Measurements from ENCODE around the gene SLC66A3. TPM values are rescaled to one million over a fixed set of nuclear protein-coding genes. Genes with fewer than 3 reads are reported as not detected.
"Not testable (repeated sequence)": the region's sequence is repeated elsewhere in the genome, so short reads cannot be mapped to it uniquely, and the experiment has no call there.

SLC66A3 gene
- total RNA-seq, 1 donor from 2014 or later, result 9.7 TPM

DNA sequence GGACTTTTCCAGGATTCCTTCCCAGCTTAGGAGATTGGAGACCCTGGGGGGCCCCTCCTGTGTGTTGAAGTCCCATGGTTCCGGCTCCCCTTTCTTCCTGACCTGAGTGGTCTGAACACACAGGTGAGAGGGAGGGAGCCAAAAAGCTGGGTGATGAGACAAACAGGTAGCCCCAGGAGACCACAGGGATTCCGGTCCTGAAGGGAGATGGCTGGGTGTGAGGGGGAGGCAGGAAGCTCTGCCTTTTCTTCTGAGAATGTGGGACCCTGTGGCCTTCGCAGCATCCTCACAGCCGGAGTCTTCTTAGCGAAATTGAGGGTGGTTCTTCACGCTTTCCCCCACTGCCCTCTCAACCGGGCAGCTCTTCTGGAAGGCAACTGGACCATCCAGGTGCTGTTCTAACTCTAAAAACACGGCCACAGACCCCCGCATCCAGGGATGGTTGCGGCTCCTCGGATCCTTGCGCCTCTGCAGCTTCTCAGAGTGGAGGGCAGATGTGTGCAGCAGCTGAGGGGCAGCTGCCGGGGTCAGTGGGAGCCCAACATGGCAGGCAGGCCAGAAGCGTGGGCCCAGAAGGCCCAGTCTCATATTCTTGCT is 4.4 kb downstream of the SLC66A3 start:
- no peak for DNase-seq (ENCODE audit: low spot score)
- intact Hi-C loops (cut with DNase I), result loop anchor here (10.0 kb wide), 1 partner anchor 245 kb away; no protein-coding TSS in a partner anchor

DNA sequence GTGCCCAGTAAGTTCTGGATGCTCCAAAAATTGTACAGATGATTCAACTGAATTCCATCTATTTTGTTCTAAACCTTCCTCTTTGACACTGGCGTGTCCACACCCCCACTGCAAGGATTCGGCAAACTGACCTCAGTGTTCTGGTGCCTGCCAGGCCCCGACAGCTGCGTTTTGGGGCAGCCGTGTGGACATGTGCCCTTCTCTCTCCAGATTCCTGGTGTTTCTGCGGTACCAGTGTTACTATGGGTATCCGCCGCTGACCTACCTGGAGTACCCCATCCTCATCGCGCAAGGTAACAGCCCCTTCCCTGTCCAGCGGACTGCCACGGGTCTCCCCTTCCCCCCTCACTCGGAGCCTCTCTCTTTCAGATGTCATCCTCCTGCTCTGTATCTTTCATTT is 5.0 kb downstream of the SLC66A3 start:
- no peak for DNase-seq (ENCODE audit: low spot score)
- intact Hi-C loops (cut with DNase I), result no loop called here

- intact Hi-C loops (cut with DNase I), result no loop called here
- DNase-seq (ENCODE audit: low spot score), result no peak
These were observed 5.6 kb downstream of the SLC66A3 start for GRCh38 chr2:11160731-11161455.

- intact Hi-C loops (cut with DNase I), result no loop called here
- no peak for DNase-seq (ENCODE audit: low spot score)
These were observed 6.5 kb downstream of the SLC66A3 start for GRCh38 chr2:11161747-11162146.

DNA sequence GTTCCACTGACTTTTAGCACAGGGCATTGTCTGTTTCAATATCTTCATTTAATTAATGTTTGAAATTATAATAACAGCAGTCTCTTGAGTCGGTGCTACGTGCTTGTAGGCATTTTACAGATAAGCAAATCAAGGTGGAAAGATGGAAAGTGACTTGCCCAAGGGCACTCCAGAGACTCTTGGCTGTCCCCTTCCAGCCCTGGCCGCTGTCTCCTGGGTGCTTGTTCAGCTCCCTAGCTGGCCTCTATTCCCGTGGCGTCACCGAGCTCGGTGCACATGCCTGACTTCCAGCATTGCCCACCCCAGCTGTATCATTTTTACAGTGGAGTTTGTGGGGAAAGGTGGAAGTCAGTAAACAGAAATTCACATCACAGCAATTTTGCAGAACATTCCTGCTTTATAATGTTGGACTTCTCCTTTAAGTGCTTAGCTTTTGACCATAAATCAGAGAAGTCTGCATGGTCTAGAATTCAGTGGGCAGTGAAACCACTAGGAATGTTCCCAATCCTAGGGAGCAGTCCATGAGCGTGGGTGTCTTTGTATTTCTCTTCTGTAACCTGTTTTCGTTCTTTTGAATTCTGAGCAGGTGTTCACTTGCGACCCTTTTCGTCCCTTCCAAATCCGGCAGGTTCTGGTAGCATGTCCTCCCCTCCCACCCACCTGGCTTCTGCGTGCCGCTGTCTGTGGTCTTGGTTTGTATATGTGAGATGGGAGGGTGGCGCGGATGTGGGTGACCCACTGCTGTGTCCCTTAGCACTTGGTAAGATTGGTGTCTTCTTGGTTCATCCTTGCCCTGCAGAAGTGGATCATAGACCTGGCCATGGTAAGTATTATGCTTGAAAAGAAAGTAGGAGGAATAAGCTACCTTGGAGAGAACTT is 8.4 kb downstream of the SLC66A3 start:
- intact Hi-C loops (cut with DNase I), result no loop called here
- DNase-seq (ENCODE audit: low spot score), result no peak

DNA sequence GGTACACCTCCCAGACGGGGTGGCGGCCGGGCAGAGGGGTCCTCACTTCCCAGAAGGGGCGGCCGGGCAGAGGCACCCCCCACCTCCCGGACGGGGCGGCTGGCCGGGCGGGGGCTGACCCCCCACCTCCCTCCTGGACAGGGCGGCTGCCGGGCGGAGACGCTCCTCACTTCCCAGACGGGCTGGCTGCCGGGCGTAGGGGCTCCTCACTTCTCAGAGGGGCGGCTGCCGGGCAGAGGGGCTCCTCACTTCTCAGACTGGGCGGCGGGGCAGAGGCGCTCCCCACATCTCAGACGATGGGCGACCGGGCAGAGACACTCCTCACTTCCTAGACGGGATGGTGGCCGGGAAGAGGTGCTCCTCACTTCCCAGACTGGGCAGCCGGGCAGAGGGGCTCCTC is 9.8 kb downstream of the SLC66A3 start:
- intact Hi-C loops (cut with DNase I); DNase-seq (ENCODE audit: low spot score): not testable (repeated sequence)

DNA sequence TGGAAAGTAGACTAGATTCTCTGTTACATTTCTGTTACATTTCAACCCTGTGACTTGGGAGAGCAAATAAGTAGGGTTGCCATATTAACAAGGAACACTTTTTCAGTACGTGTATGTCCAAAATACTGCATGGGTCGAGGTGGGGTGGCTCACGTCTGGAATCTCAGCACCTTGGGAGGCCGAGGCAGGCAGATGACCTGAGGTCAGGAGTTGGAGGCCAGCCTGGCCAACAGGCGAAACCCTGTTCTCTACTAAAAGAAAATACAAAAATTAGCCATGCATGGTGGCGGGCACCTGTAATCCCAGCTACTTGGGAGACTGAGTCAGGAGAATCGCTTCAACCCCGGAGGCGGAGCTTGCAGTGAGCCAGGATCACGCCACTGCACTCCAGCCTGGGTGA is 11.2 kb downstream of the SLC66A3 start:
- DNase-seq (ENCODE audit: low spot score), result no peak
- intact Hi-C loops (cut with DNase I), result no loop called here

DNA sequence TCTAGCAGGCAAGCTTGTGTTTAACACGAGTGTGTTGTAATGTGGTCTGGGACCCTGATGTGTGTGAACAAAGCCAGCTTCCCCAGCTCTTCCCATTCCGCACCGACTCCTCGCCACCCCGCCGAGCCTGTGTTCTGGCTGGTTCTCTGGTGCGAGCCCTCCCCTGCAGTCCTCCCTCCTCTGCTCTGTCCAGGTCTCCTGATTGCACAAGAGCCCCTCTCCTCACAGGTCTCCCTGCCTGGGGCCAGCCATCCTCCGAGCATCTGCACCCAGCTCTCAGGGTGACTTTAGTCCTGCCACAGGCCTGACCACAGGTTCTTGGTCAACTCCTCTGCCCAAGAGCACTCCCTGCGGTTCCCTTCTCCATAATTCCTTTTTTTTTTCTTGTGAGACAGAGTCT is 13.2 kb downstream of the SLC66A3 start:
- intact Hi-C loops (cut with DNase I), result no loop called here

DNA sequence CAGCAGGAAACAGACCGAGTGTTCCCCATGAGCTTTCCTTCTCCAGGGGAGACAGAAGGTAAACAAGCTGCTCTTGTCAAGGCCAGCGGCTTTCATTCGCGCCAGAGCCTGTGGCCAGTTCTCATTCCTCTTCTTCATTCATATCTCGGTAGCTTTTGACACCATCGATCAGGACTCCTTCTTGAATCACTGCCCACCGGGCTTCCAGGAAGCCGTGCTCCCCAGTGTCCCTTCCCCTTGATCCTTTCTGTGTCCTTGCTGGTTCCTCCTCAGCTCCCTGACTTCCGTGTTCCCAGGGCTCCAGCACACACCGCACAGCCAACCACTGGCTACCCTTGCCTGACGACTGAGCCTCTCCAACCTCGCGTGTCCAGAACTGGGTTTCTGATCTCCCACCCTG is 14.1 kb downstream of the SLC66A3 start:
- no peak for DNase-seq (ENCODE audit: low spot score)
- intact Hi-C loops (cut with DNase I), result no loop called here

More for the DNA sequence above, 13.2 kb downstream of the SLC66A3 start:
- no peak for DNase-seq (ENCODE audit: low spot score)

DNA sequence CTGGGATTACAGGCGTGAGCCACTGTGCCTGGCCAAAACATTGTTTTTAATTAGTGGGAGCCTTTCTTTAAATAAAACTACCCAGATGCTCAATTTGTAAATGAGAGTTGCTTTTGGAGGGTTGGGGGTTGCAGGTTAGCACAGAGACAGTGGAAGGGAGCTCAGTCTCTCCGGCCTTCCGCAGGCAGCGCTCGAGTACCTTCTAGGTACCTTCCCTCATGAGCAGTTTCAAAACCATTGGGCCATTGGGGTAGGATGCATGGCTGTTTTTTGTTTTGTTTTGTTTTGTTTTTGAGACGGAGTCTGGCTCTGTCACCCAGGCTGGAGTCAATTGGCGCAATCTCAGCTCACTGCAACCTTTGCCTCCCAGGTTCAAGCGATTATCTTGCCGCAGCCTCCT is 19.0 kb downstream of the SLC66A3 start:
- intact Hi-C loops (cut with DNase I), result no loop called here

DNA sequence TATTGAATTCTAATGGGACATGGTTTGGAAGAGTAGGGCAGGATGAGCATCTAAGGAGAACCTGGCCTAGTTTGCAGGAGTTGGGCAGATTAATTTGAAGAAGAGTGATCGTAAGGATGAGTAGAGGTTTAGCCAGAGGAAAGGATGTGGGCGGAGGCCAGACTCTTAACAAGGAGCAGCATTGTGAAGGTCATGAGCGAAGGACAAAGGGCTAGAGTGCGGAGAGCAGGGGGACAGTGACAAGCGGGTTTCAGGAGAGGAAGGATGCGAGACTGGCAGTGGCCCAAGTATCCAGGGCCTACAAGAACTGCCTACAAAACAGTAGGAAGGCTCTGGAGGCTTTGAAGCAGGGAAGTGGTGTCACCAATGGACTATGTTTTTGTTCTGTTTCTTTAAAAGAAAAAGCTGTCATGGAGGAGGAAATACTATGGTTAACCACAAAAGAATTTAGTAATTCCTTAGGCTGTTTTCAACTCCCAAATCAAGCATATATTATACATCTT is 20.1 kb downstream of the SLC66A3 start:
- intact Hi-C loops (cut with DNase I), result no loop called here
- no peak for DNase-seq (ENCODE audit: low spot score)

More for the DNA sequence above, 19.0 kb downstream of the SLC66A3 start:
- no peak for DNase-seq (ENCODE audit: low spot score)

GRCh38 chr2:11177871-11178690 is 22.8 kb downstream of the SLC66A3 start:
- no peak for DNase-seq (ENCODE audit: low spot score)
- intact Hi-C loops (cut with DNase I), result no loop called here

- DNase-seq (ENCODE audit: low spot score), result no peak
- intact Hi-C loops (cut with DNase I), result no loop called here
These were observed 23.9 kb downstream of the SLC66A3 start for GRCh38 chr2:11179196-11179595.

DNA sequence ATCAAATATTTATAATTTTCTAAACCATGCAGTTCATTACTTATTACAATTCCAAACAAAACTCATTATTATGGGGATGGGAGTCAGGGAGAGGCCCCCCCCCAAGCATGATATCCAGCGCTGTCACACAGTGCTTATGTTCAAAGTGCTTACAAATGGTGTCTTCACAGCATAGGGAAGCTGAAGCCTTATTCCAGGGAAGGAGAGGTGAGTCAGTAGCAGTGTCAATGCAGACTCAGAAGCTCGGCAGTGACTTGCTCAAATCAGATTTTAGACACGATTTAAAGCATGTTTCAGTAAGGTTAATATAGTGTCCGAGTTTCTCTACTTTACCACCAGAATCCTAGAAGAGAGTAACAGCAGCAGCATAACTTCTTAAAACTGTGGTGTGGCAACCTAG is 24.6 kb downstream of the SLC66A3 start:
- intact Hi-C loops (cut with DNase I), result no loop called here
- no peak for DNase-seq (ENCODE audit: low spot score)

GRCh38 chr2:11180653-11181052 is 25.4 kb downstream of the SLC66A3 start:
- intact Hi-C loops (cut with DNase I), result no loop called here
- DNase-seq (ENCODE audit: low spot score), result no peak

DNA sequence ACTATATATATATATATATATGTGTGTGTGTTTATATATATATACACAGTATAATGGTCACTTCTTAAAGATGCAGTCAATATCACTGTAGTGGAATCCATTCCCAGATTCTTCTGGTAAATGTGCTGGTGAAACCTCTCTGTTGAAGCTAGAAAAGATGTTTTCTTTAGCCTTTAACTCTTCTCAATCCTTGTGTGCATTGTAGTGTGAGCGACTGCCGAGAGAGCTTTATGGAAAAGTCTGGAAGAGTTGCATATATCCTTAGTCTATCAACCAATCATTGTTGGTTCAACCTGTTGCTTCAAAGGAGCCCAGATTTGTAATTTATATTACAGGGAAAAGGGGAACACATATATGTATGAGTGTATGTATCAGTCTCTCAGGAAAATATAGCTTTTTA is 27.7 kb downstream of the SLC66A3 start:
- intact Hi-C loops (cut with DNase I), result no loop called here
- no peak for DNase-seq (ENCODE audit: low spot score)

DNA sequence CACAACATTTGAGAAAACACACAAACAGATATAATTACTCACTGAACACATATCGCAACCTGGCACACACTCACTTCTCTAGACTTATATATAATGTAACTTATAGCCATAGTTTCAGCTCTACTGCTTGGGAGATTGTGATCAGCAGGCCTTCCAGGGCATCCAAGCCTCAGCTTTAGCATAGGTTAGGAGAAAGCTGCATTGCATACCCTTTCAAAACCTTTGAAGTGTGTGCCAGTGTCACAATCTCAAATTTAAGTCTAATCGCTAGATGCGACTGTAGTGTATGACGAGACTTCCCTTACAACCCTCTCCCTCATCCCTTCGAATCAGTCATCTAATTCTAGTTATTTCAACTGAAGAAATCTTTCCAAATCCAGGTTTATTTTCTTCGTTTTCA is 30.9 kb downstream of the SLC66A3 start:
- no peak for DNase-seq (ENCODE audit: low spot score)
- intact Hi-C loops (cut with DNase I), result no loop called here

DNA sequence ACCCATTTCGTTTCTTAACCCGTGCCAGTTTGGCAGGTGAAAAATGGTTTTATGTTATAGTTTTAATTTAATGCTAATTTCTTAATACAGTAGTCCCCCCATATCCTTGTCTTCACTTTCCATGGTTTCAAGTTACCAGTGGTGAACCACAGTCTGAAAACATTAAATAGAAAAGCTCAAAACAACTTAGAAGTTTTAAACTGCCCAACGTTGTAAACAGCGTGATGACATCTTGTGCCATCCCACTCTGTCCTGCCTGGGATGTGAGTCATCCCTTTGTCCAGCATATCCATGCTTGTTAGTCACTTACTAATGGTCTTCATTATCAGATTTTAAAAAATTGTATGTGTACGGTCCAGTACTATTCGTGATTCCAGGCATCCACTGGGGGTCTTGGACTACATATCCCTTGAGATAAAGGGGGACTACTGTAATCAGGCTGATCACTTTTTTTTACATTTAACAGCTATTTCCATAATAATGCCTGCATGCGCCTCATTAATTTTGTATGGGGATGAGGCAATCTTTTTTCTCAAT is 31.9 kb downstream of the SLC66A3 start:
- intact Hi-C loops (cut with DNase I), result no loop called here
- no peak for DNase-seq (ENCODE audit: low spot score)

DNA sequence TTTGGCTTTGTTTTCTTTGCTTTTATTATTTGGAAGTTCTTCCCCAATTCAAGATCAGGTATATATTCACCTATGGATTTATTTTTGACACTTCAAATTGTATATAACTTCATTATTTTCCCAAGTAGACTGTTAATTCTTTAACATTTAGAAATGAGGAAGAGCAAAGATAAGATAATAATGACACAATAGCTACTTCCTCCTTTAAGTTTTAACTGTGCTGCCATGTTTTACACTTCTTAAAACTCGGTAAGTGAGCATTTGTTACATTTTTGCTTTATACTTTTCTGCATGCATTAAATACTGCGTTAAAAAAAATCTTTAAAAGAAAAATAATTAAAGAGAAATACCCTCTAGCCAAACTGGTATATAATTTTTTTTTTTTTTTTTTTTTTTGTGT is 32.5 kb downstream of the SLC66A3 start:
- DNase-seq (ENCODE audit: low spot score), result no peak
- intact Hi-C loops (cut with DNase I), result no loop called here

All from cardiac septum (tissue), 1 donor.